Mesenchymal stem cell (in vitro differentiated cells and primary cell): ENCODE data around the gene GCHFR.

Experiments used
- DNase-seq: peaks from one replicate; pipeline ENCODE4 v3.0.0-alpha.2; 2013
- H2AFZ ChIP-seq: one replicate; pipeline ENCODE4 v1.6.1; 2013; ENCODE audit warnings: low read depth, mild to moderate bottlenecking, control low read depth, inconsistent platforms, low read length, moderate library complexity
- H2AK5ac ChIP-seq: 2 replicates; pipeline ENCODE4 v1.6.1; 2013; ENCODE audit warnings: low read length, moderate library complexity, mild to moderate bottlenecking, inconsistent platforms; ENCODE audit not compliant: severe bottlenecking
- H2BK120ac ChIP-seq: one replicate; pipeline ENCODE4 v1.6.1; 2013; ENCODE audit warnings: low read depth, mild to moderate bottlenecking, inconsistent platforms, low read length, moderate library complexity
- H2BK12ac ChIP-seq, 2 experiments: one replicate each; pipeline ENCODE4 v1.6.1; 2013; ENCODE audit warnings: inconsistent platforms in 2 of 2, low read length in 2 of 2, mild to moderate bottlenecking in 2 of 2, moderate library complexity in 2 of 2, control low read depth in 1 of 2
- H2BK15ac ChIP-seq: one replicate; pipeline ENCODE4 v1.6.1; 2013; ENCODE audit warnings: mild to moderate bottlenecking, low read depth, inconsistent platforms; ENCODE audit not compliant: poor library complexity, severe bottlenecking
- H2BK5ac ChIP-seq: 2 replicates; pipeline ENCODE4 v1.6.1; 2013; ENCODE audit warnings: low read depth, mild to moderate bottlenecking, low read length, control low read depth, inconsistent platforms; ENCODE audit not compliant: poor library complexity, severe bottlenecking
- H3K14ac ChIP-seq, 2 experiments: one replicate each; pipeline ENCODE4 v1.6.1; 2013; ENCODE audit warnings: inconsistent platforms in 2 of 2, low read length in 2 of 2, control low read depth in 1 of 2, mild to moderate bottlenecking in 1 of 2, moderate library complexity in 1 of 2
- H3K18ac ChIP-seq, 2 experiments: one replicate each; pipeline ENCODE4 v1.6.1; 2013; ENCODE audit warnings: inconsistent platforms in 2 of 2, low read length in 2 of 2, control low read depth in 1 of 2, low read depth in 1 of 2, mild to moderate bottlenecking in 1 of 2
- H3K23ac ChIP-seq, 2 experiments: one replicate each; pipeline ENCODE4 v1.6.1; 2013; ENCODE audit warnings: inconsistent platforms in 2 of 2, low read length in 2 of 2, mild to moderate bottlenecking in 2 of 2, moderate library complexity in 2 of 2, control low read depth in 1 of 2
- H3K27ac ChIP-seq: 2 replicates; pipeline ENCODE4 v1.5.1; 2013; ENCODE audit warnings: mild to moderate bottlenecking, moderate library complexity, low read length, control low read depth, inconsistent platforms; ENCODE audit not compliant: poor library complexity, severe bottlenecking
- H3K27me3 ChIP-seq, 2 experiments: 2 replicates each; pipeline versions ENCODE4 v1.6.1 to v1.7.0; 2013; ENCODE audit warnings: low read length in 2 of 2, mild to moderate bottlenecking in 2 of 2, moderate library complexity in 2 of 2, control low read depth in 1 of 2, inconsistent platforms in 1 of 2; ENCODE audit not compliant: control insufficient read depth in 1 of 2, insufficient read depth in 1 of 2
- H3K36me3 ChIP-seq, 2 experiments: 2 replicates each; pipeline versions ENCODE4 v1.6.1 to v1.7.0; 2013; ENCODE audit warnings: low read length in 2 of 2, control low read depth in 1 of 2, inconsistent platforms in 1 of 2, low read depth in 1 of 2, mild to moderate bottlenecking in 1 of 2; ENCODE audit not compliant: insufficient read depth in 2 of 2, control insufficient read depth in 1 of 2
- H3K4ac ChIP-seq, 2 experiments: one replicate each; pipeline ENCODE4 v1.6.1; 2013; ENCODE audit warnings: inconsistent platforms in 2 of 2, low read length in 2 of 2, mild to moderate bottlenecking in 2 of 2, moderate library complexity in 2 of 2, control low read depth in 1 of 2, low read depth in 1 of 2
- H3K4me1 ChIP-seq: 2 replicates; pipeline ENCODE4 v1.6.1; 2013; ENCODE audit warnings: low read depth, low read length, control low read depth; ENCODE audit not compliant: control insufficient read depth, insufficient read depth
- H3K4me2 ChIP-seq: 2 replicates; pipeline ENCODE4 v1.6.1; 2013; ENCODE audit warnings: low read length, mild to moderate bottlenecking, inconsistent platforms; ENCODE audit not compliant: poor library complexity, severe bottlenecking
- H3K4me3 ChIP-seq, 2 experiments: 2 replicates each; pipeline versions ENCODE4 v1.5.1 to v1.7.0; 2013; ENCODE audit warnings: low read length in 2 of 2, mild to moderate bottlenecking in 2 of 2, control low read depth in 1 of 2, low read depth in 1 of 2; ENCODE audit not compliant: insufficient read depth in 1 of 2
- H3K79me1 ChIP-seq: replicated peaks from 2 replicates; pipeline ENCODE4 v1.6.1; 2013; ENCODE audit warnings: mild to moderate bottlenecking, control low read depth, low read length, inconsistent platforms; ENCODE audit not compliant: poor library complexity, severe bottlenecking
- H3K9ac ChIP-seq: 2 replicates; pipeline ENCODE4 v1.7.0; 2013; ENCODE audit warnings: mild to moderate bottlenecking, low read length, moderate library complexity
- H3K9me3 ChIP-seq: 2 replicates; pipeline ENCODE4 v1.7.0; 2013; ENCODE audit warnings: mild to moderate bottlenecking, low read length; ENCODE audit not compliant: control insufficient read depth
- H4K8ac ChIP-seq: one replicate; pipeline ENCODE4 v1.6.1; 2013; ENCODE audit warnings: inconsistent platforms, mild to moderate bottlenecking, low read length, moderate library complexity
- H4K91ac ChIP-seq: one replicate; pipeline ENCODE4 v1.6.1; 2013; ENCODE audit warnings: mild to moderate bottlenecking, low read length, inconsistent platforms
- WGBS: methylation state at CpG from one replicate; pipeline ENCODE4 v1.1.7; 2013; ENCODE audit warnings: mixed read lengths; 5-methylcytosine and 5-hydroxymethylcytosine counted together

GCHFR gene

DNA sequence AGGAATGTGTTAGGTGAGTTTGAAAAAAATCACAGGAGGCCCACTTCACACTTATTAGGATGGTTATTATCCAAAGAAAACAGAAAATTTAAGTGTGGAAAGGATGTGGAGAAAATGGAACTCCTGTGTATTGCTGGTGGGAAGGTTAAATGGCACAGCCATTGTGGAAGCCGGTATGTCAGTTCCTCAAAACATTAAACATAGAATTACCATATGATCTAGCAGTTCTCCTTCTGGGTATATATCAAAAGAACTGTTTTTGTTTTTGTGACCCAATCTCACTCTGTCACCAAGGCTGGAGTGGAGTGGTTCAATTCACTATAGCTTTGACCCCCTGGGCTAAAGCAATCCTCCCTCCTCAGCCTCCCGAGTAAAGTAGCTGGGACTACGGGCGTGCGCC lies 32.6 kb downstream of the GCHFR start:
- H3K4ac ChIP-seq: no peak overlapping the region
- H3K14ac ChIP-seq: no peak overlapping the region
- H4K91ac ChIP-seq: no peak overlapping the region
- no peak overlapping the region for H2BK120ac ChIP-seq
- 97% methylated on average over 4 of the region's 5 CpGs for WGBS
- no peak overlapping the region for H4K8ac ChIP-seq
- H3K4me2 ChIP-seq: no peak overlapping the region
- no peak overlapping the region for H2AFZ ChIP-seq
- no peak overlapping the region for H2BK12ac ChIP-seq
- no peak overlapping the region for H2AK5ac ChIP-seq
- H3K27me3 ChIP-seq: no peaks in the 10 kb centered on the region
- H3K4me1 ChIP-seq: peaks cover 6% of the 10 kb centered on the region
- DNase-seq: no peak
- H3K79me1 ChIP-seq: peaks cover 31% of the 10 kb centered on the region
- H3K36me3 ChIP-seq: peaks cover 1 to 10% of the 10 kb centered on the region in 2 experiments
- no peak overlapping the region for H2BK5ac ChIP-seq
- H3K9me3 ChIP-seq: no peaks in the 10 kb centered on the region
- H2BK15ac ChIP-seq: no peak overlapping the region
- no peak overlapping the region for H3K27ac ChIP-seq
- H3K4me3 ChIP-seq: no peak overlapping the region
- H3K18ac ChIP-seq: no peak overlapping the region
- no peak overlapping the region for H3K9ac ChIP-seq
- no peak overlapping the region for H3K23ac ChIP-seq

DNA sequence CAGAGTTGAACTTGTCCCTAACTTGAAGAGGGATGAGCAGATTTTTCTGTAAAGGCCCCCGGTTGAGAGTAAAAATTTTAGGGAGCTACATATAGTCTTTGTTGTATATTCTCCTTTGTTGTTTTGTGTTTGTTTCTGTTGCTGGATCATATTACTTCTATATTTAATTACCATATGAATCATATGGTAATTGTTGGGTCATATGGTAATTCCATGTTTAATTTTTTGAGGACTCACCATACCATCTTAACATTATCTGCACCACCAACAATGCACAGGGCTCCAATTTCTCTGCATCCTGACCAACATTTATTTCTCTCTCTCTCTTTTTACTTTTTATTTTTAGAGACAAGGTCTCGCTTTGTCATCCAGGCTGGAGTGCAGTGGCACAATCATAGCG lies 35.7 kb downstream of the GCHFR start:
- H2BK120ac ChIP-seq: no peak overlapping the region
- no peak overlapping the region for H2AFZ ChIP-seq
- H3K27ac ChIP-seq: no peak overlapping the region
- no peak overlapping the region for H2BK15ac ChIP-seq
- no peak overlapping the region for H3K4ac ChIP-seq
- no peak overlapping the region for H4K91ac ChIP-seq
- no peak overlapping the region for H3K23ac ChIP-seq
- no peak overlapping the region for H3K18ac ChIP-seq
- H3K4me1 ChIP-seq: peaks cover 3% of the 10 kb centered on the region
- WGBS: 100% methylated on average over 1 of the region's 3 CpGs
- H2BK12ac ChIP-seq: no peak overlapping the region
- H4K8ac ChIP-seq: no peak overlapping the region
- H3K79me1 ChIP-seq: peaks cover 38% of the 10 kb centered on the region
- no peaks in the 10 kb centered on the region for H3K27me3 ChIP-seq
- no peak overlapping the region for H3K14ac ChIP-seq
- DNase-seq: no peak
- H3K36me3 ChIP-seq: peaks cover 0 to 14% of the 10 kb centered on the region in 2 experiments
- no peaks in the 10 kb centered on the region for H3K9me3 ChIP-seq
- H3K4me3 ChIP-seq: no peak overlapping the region
- no peak overlapping the region for H2BK5ac ChIP-seq
- H3K9ac ChIP-seq: no peak overlapping the region
- H2AK5ac ChIP-seq: no peak overlapping the region
- H3K4me2 ChIP-seq: no peak overlapping the region

DNA sequence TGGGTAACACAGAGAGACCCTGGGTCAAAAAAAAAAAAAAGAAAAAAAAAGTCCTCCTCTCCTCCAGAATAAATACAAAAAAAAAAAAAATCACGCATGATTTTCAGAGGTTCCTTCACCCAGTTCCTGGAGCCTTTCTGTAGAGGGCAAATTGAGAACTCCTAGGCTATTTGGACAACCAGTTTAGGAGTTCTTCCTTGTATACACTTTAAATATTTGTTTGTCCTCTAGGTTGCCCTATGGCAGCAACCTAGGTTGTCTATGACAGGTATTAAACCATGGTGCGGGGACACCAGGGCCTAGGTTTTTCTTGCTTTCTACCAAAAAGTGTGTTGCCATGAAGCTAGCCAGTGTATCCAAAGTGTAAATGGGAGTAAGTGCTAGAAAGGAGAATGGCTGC lies 39.2 kb downstream of the GCHFR start:
- Histone ChIP-seq H2BK120ac (no peak overlapping the region), H2BK5ac (no peak overlapping the region), H3K36me3 (peaks cover 0 to 14% of the 10 kb centered on the region in 2 experiments), H3K4me2 (no peak overlapping the region), H3K23ac (no peak overlapping the region), H3K14ac (no peak overlapping the region), H3K9me3 (no peaks in the 10 kb centered on the region), H4K91ac (no peak overlapping the region), H4K8ac (no peak overlapping the region), H3K4ac (no peak overlapping the region), H2BK12ac (no peak overlapping the region), H3K4me3 (no peak overlapping the region), H3K27ac (no peak overlapping the region), H2AFZ (no peak overlapping the region), H3K18ac (no peak overlapping the region), H2AK5ac (no peak overlapping the region), H3K4me1 (peaks cover 6% of the 10 kb centered on the region), H3K9ac (no peak overlapping the region), H3K79me1 (peaks cover 31% of the 10 kb centered on the region), H3K27me3 (no peaks in the 10 kb centered on the region), H2BK15ac (no peak overlapping the region)
- 96% methylated on average over 1 of the region's 2 CpGs for WGBS
- DNase-seq: no peak

DNA sequence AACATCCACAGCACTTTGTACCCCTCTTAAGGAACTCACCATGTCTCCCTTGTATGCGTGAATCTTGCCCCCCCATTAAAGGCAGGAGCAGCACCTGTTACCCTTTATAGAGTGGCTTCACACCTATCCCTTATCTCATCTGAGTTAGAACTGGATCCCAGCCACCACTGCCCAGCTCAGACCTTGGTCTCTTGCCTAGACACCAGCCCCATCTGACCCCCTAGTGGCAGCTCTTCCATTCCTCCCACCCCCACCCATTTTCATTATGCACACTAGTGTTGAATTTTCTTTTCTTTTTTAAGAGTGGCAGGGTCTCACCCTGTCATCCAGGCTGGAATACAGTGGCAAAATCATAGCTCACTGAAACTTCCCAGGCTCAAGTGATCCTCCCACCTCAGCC lies 39.8 kb downstream of the GCHFR start:
- Histone ChIP-seq H2BK12ac (no peak overlapping the region), H2BK120ac (no peak overlapping the region), H2BK15ac (no peak overlapping the region), H4K8ac (no peak overlapping the region), H3K27ac (no peak overlapping the region), H3K9me3 (no peaks in the 10 kb centered on the region), H3K18ac (no peak overlapping the region), H3K4me3 (no peak overlapping the region), H3K23ac (no peak overlapping the region), H3K4me2 (no peak overlapping the region), H2AFZ (no peak overlapping the region), H3K4me1 (peaks cover 8% of the 10 kb centered on the region), H4K91ac (no peak overlapping the region), H3K27me3 (no peaks in the 10 kb centered on the region), H3K79me1 (peaks cover 32% of the 10 kb centered on the region), H3K9ac (no peak overlapping the region), H2AK5ac (no peak overlapping the region), H3K36me3 (peaks cover 0 to 14% of the 10 kb centered on the region in 2 experiments), H3K14ac (no peak overlapping the region), H3K4ac (no peak overlapping the region), H2BK5ac (no peak overlapping the region)
- DNase-seq: no peak
- 97% methylated on average over 1 of the region's 1 CpG for WGBS
